Activated T-helper 1 cell treated with anti-CD3 and anti-CD28 coated beads, Interleukin-12 subunit alpha, Interleukin-12 subunit beta, Interleukin-2, Interleukin-4 antibody, amounts not matched to agents 30 ng/mL and 10 ng/mL and 1 ng/mL, durations not matched to agents 14 hours and 24 hours and 36 hours (primary cell): ENCODE measurements around the gene DHRS4. TPM values are rescaled to one million over a fixed set of nuclear protein-coding genes. Genes with fewer than 3 reads are reported as not detected.
"Not testable (repeated sequence)": the region's sequence is repeated elsewhere in the genome, so short reads cannot be mapped to it uniquely, and the experiment has no call there.

Experiments
- DNase-seq: peaks from one replicate; pipeline ENCODE4 v3.0.0; 2021; ENCODE audit warnings: low spot score
- H3K27ac Mint-ChIP-seq: one replicate; pipeline ENCODE4 v1.8.0; 2021; ENCODE audit warnings: mild to moderate bottlenecking, mixed read lengths
- H3K27me3 Mint-ChIP-seq: one replicate; pipeline ENCODE4 v1.8.0; 2022; ENCODE audit warnings: mild to moderate bottlenecking, moderate library complexity, mixed read lengths; ENCODE audit not compliant: insufficient read depth
- H3K36me3 Mint-ChIP-seq: one replicate; pipeline ENCODE4 v1.8.0; 2021; ENCODE audit warnings: low read depth, mixed read lengths
- H3K4me1 Mint-ChIP-seq: one replicate; pipeline ENCODE4 v1.8.0; 2021; ENCODE audit warnings: low read depth, mixed read lengths
- H3K4me3 Mint-ChIP-seq: one replicate; pipeline ENCODE4 v1.8.0; 2021; ENCODE audit warnings: mild to moderate bottlenecking, moderate library complexity, mixed read lengths
- H3K9me3 Mint-ChIP-seq: one replicate; pipeline ENCODE4 v1.8.0; 2021; ENCODE audit warnings: mixed read lengths
- intact Hi-C: fragments of 100-400 bp; cut with micrococcal nuclease; formaldehyde crosslinking; loops from one replicate; pipeline ENCODE4 v1.15.1; 2024
- total RNA-seq: library from RNA; stranded (reverse); gene quantifications from 2 replicates; pipeline ENCODE4 v1.2.3, GENCODE V29; 2022

The DHRS4 gene
- total RNA-seq, 1 donor from 2014 or later, result 18.4 TPM

DNA sequence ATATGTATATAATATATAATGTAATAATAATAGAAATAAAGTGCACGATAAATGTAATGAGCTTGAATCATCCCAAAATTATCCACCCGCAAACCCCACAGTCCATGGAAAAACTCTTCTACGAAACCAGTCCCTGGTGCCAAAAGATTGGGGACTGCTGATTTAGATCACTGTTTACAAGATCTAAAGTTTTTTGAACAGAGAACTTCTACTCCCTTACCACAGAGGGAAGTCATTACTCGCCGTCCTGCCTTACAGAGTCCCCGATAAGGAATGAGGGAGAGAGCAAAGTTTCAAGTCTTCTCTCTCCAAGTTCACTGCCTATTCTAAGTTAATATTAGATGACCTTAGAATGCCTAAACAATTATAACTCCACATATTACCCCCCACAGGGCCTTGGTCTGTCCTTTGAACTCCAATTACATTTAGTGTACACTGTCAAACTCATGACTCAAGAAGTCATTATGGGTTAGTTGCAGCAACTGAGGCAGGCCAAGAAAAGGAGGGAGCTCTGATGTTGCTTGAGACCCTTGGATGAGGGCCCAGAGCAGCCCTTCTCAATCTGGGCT is 21.8 kb upstream of the DHRS4 start:
- Mint-ChIP-seq H3K27ac (no peak overlapping the region), H3K4me1 (no peaks in the 10 kb centered on the region), H3K36me3 (no peaks in the 10 kb centered on the region), H3K9me3 (no peaks in the 10 kb centered on the region), H3K4me3 (no peak overlapping the region), H3K27me3 (peaks cover 6% of the 10 kb centered on the region)
- intact Hi-C loops, result loop anchor here (2.0 kb wide), 1 partner anchor 21 kb away; the partner anchor contains the start of gene DHRS4
- DNase-seq, result no peak

DNA sequence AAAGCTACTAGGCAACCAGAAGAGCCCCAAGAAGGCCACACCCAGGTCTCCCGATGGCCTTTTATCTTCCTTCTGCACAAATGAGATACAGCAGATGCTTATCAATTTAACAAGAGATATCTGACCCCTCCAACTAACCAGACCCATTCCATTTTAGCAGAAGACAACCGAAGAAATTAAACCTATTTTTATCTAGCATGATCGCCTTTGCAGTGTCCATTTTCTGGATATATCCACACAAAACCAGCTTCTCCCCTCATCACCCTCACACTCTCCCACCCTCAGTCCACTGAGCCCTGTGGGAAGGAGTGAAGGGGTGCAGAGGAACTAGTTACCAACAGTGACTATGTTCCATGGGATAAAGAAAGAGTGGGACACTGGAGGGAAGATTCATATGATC is 20.9 kb upstream of the DHRS4 start:
- no peaks in the 10 kb centered on the region for H3K9me3 Mint-ChIP-seq
- intact Hi-C loops, result no loop called here
- H3K27me3 Mint-ChIP-seq, result peaks cover 6% of the 10 kb centered on the region
- DNase-seq, result no peak
- H3K4me3 Mint-ChIP-seq, result no peak overlapping the region
- H3K27ac Mint-ChIP-seq, result no peak overlapping the region
- no peaks in the 10 kb centered on the region for H3K36me3 Mint-ChIP-seq
- no peaks in the 10 kb centered on the region for H3K4me1 Mint-ChIP-seq

DNA sequence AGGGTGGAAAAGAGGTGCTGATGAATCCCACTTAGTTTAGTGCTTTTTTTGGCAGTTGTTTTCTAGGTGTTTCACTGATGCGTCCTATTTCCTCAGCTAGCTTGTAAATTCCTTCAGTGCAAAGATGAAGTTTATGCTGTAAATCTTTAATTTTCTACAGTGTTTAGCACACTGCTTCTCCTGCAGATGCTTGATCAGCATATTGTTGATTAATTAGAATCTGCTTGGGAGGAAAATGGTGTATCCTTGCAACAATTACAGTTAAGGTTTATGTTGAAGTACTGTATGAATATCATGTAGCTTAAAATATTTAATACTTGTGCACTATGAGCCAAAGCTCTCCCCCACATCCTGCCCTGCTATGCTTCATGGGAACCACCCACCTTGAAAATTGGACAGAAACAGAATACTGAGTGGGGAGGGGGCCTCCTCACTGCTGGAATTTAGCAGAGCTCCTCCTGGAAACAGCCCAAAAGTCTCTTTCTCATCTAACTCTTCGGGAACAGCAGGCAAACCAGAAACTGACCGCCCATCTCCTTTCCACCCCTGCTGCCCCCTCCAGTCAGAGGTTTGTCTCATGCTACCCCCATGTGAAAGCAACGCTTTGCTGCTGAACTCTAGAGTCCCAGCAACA is 20.3 kb upstream of the DHRS4 start:
- H3K4me1 Mint-ChIP-seq, result no peaks in the 10 kb centered on the region
- peaks cover 6% of the 10 kb centered on the region for H3K27me3 Mint-ChIP-seq
- no peaks in the 10 kb centered on the region for H3K9me3 Mint-ChIP-seq
- intact Hi-C loops, result no loop called here
- DNase-seq, result no peak
- no peak overlapping the region for H3K4me3 Mint-ChIP-seq
- no peaks in the 10 kb centered on the region for H3K36me3 Mint-ChIP-seq
- no peak overlapping the region for H3K27ac Mint-ChIP-seq

DNA sequence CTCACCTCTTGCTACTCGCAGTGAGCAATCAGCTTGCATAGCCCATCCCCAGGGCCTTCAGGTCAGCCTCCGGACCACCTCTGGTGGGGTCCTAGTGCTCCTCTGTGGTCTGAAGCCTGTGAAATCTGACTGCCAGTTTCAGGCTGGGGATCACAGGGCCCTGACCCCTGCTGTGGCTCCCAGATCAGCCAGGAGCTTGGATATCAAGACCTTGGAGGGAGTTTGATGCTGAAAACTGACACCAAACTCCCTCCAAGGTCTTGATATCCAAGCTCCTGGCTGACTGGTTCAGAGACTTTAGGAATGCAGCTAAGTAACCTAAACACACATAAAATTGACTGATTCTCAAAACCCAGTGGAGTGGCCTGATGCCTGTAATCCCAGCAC is 19.8 kb upstream of the DHRS4 start:
- DNase-seq, result no peak
- intact Hi-C loops, result no loop called here
- Mint-ChIP-seq H3K4me3 (no peak overlapping the region), H3K9me3 (no peaks in the 10 kb centered on the region), H3K4me1 (no peaks in the 10 kb centered on the region), H3K27me3 (peaks cover 6% of the 10 kb centered on the region), H3K36me3 (no peaks in the 10 kb centered on the region), H3K27ac (no peak overlapping the region)

DNA sequence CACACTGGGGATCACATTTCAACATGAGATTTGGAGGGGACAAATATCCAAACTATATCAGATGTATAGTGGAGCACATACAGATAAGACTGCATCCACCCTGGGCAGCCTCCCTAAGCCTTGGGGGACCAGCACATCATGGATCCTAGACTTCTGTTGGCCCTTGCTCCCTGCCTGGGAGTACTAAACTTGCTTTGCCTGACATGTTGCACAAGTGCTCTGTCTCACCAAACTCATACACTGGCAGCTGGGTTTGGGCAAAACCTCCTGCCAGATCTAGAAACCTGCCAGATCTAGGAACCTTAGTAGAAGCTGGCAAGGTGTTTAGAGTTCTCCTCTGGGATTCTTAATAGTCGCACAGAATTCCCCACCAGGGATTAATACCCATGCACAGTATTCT is 18.4 kb upstream of the DHRS4 start:
- Mint-ChIP-seq H3K4me3 (no peak overlapping the region), H3K9me3 (no peaks in the 10 kb centered on the region), H3K4me1 (no peaks in the 10 kb centered on the region), H3K36me3 (no peaks in the 10 kb centered on the region), H3K27me3 (peaks cover 2% of the 10 kb centered on the region), H3K27ac (no peak overlapping the region)
- no peak for DNase-seq
- intact Hi-C loops, result no loop called here

DNA sequence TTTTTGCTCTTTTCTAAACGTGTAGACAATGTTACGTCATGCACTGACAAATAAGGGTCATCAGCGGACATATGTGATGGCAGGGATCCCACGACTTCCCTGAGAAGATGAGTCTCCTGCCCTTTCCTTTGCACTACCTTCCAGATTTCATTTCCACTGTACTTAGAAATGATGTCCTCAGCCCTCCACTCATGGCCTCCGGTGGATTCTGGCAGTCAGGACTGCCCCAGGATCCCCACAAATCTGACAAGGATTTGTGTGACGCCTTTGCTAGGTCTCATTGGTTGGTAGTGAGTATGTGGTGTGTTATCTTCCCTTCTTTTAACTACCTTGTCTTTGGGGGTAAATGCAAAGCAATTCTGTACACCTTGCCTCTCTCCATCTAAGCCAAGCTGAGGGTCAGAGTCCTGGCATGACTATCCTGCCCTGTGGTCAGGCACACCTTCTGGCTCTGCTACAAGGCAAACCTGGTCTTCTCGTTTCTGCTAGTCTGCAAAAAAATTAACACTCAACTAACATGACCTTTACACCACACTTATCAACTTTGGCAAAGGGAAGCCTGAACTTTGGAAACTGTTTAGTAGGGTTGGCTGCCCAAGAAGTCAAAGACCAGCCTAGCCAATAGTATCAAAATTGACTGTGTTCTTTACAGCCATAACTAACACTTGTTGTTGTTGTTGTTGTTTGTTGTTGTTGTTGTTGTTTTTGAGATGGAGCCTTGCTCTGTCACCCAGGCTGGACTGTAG is 17.3 kb upstream of the DHRS4 start:
- intact Hi-C loops, result no loop called here
- no peaks in the 10 kb centered on the region for H3K36me3 Mint-ChIP-seq
- H3K4me3 Mint-ChIP-seq, result no peak overlapping the region
- DNase-seq, result no peak
- H3K4me1 Mint-ChIP-seq, result no peaks in the 10 kb centered on the region
- H3K9me3 Mint-ChIP-seq, result no peaks in the 10 kb centered on the region
- H3K27ac Mint-ChIP-seq, result no peak overlapping the region
- peaks cover 2% of the 10 kb centered on the region for H3K27me3 Mint-ChIP-seq

DNA sequence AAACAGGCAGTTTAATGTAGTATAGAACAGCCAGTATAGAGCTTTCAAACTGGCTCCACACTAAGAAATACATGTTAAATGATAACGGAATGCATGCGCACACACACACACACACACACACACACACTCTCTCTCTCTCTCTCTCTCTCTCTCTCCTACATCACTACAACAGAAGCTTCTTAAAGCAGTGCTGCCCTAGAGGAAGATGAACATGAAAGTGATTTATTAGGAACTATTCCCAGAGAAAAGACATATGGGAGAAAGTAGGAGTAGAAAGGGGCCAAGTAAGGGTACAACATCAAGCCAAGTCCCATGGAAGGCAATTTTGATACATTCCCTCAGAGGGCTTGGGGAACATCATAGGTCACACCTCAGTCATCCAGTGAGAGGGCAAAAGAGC is 16.4 kb upstream of the DHRS4 start:
- intact Hi-C loops, result no loop called here
- Mint-ChIP-seq H3K36me3 (no peaks in the 10 kb centered on the region), H3K27me3 (peaks cover 2% of the 10 kb centered on the region), H3K4me3 (no peak overlapping the region), H3K9me3 (no peaks in the 10 kb centered on the region), H3K27ac (no peak overlapping the region), H3K4me1 (no peaks in the 10 kb centered on the region)
- DNase-seq, result no peak

DNA sequence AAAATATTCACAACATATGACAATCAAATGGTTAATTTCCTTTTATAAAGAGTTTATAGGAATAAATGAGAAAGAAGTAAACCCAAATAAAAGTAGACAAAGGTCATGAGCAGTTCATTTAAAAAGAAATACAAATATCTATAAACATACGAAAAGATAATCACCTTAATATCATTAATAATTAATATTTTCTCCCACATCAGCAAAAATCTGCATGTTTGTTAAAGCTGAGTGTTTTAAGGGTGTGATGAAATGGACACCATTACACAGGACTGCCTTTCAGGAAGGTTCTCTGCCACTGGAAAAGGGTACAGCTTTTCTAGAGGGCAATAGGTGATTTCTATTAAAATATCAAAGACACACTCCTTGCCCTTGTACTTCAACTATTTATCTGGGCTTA is 14.7 kb upstream of the DHRS4 start:
- H3K4me1 Mint-ChIP-seq, result no peaks in the 10 kb centered on the region
- H3K27ac Mint-ChIP-seq, result no peak overlapping the region
- H3K36me3 Mint-ChIP-seq, result no peaks in the 10 kb centered on the region
- no peak overlapping the region for H3K4me3 Mint-ChIP-seq
- no peak for DNase-seq
- intact Hi-C loops, result no loop called here
- peaks cover 2% of the 10 kb centered on the region for H3K27me3 Mint-ChIP-seq
- H3K9me3 Mint-ChIP-seq, result no peaks in the 10 kb centered on the region

DNA sequence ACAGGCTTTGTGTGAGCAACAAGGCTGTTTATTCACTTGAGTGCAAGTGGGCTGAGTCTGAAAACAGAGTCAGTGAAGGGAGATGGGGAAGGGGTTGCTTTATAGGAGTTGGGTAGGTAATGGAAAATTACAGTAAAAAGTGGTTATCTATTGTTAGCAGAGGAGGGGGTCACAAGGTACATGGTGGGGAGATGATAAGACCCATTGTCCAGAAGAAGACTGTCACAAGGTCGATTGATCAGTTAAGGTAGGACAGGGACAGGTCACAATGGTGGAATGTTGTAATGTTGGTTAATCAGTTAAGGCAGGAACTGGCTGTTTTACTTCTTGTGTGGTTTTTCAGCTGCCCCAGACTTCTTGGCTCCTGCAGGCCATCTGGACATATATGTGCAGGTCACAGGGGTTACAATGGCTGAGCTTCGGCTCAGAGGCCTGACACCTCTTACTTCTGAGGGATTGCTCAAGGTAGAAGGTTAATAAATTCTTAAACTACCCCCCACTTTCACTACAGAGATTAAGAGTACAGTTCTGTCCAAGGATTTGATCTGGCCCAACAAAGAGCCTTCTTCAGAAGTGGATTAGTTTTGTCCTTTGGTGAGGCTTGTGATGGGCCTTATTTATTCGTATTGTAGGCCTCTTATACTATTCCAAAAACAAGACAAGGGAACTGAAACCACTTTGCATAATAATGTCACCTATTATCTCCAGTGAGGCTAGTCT is 13.8 kb upstream of the DHRS4 start:
- H3K27ac Mint-ChIP-seq, result no peak overlapping the region
- DNase-seq, result no peak
- H3K27me3 Mint-ChIP-seq, result peaks cover under 1% of the 10 kb centered on the region
- intact Hi-C loops, result no loop called here
- no peaks in the 10 kb centered on the region for H3K36me3 Mint-ChIP-seq
- H3K4me1 Mint-ChIP-seq, result no peaks in the 10 kb centered on the region
- H3K4me3 Mint-ChIP-seq, result no peak overlapping the region
- H3K9me3 Mint-ChIP-seq, result no peaks in the 10 kb centered on the region

DNA sequence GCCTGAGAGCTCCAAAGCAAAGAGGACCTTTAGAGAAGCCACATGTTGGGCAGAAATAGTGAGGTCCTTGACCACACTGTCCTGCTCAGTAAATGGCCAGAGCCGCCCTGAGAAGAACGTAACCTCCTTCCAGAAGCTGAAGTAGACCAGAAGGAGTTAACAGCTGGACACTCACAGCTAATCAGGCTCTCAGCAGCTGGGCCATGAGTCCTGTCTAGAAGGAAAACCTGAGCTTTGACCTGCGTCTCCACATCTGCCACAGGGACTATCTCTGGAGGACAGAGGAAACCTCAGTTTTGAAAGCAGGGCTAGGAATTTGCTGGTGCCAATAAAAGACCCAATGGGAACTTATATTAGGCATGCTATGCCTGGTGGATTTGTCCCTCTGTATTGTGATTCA is 12.3 kb upstream of the DHRS4 start:
- H3K4me1 Mint-ChIP-seq, result no peaks in the 10 kb centered on the region
- H3K27me3 Mint-ChIP-seq, result no peaks in the 10 kb centered on the region
- no peaks in the 10 kb centered on the region for H3K36me3 Mint-ChIP-seq
- no peak overlapping the region for H3K27ac Mint-ChIP-seq
- intact Hi-C loops, result no loop called here
- no peak overlapping the region for H3K4me3 Mint-ChIP-seq
- H3K9me3 Mint-ChIP-seq, result no peaks in the 10 kb centered on the region
- no peak for DNase-seq

DNA sequence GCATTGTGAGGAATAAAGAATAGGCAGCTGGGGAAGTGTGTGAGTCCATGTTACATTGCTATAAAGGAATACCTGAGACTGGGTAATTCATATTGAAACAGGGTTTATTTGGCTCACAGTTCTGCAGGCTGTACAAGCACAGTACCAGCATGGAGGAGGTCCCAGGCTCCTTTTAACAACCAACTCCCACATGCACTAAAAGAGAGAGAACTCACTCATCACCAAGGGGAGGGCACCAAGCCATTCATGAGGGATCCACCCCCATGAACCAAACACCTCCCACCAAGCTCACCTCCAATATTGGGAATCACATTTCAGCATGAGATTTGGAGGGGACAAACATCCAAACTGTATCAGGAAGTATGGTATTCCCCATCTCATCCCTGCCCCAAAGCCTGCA is 11.9 kb upstream of the DHRS4 start:
- Mint-ChIP-seq H3K4me3 (no peak overlapping the region), H3K9me3 (no peaks in the 10 kb centered on the region), H3K27ac (no peak overlapping the region), H3K36me3 (no peaks in the 10 kb centered on the region), H3K27me3 (no peaks in the 10 kb centered on the region), H3K4me1 (no peaks in the 10 kb centered on the region)
- intact Hi-C loops, result no loop called here
- DNase-seq, result no peak

DNA sequence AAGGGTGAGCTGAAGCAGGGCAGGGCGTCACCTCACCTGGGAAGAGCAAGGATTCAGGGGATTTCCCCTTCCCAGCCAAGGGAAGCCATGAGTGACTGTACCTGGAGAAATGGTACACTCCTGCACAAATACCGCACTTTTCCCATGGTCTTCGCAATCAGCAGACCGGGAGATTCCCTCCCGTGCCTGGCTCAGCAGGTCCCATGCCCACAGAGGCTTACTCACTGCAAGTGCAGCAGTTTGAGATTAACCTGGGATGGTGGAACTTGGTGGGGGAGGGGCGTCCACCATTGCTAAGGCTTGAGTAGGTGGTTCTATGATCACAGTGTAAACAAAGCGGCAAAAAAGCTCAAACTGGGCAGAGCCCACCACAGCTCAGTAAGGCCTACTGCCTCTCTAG is 11.0 kb upstream of the DHRS4 start:
- H3K9me3 Mint-ChIP-seq, result no peaks in the 10 kb centered on the region
- DNase-seq, result no peak
- peaks cover 2% of the 10 kb centered on the region for H3K36me3 Mint-ChIP-seq

DNA sequence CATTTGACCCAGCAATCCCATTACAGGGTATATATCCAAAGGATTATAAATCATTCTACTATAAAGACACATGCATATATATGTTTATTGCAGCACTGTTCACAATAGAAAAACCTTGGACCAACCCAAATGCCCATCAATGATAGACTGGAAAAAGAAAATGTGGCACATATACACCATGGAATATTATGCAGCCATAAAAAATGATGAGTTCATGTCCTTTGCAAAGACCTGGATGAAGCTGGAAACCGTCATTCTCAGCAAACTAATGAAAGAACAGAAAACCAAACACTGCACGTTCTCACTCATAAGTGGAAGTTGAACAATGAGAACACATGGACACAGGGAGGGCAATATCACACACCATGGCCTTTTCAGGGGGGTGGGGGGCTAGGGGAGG is 4.5 kb upstream of the DHRS4 start:
- H3K4me3 Mint-ChIP-seq, H3K9me3 Mint-ChIP-seq, H3K36me3 Mint-ChIP-seq, H3K27ac Mint-ChIP-seq, intact Hi-C loops, DNase-seq, H3K27me3 Mint-ChIP-seq: not testable (repeated sequence)
- peaks cover 11% of the 10 kb centered on the region for H3K4me1 Mint-ChIP-seq

More for the DNA sequence above, 11.0 kb upstream of the DHRS4 start:
- intact Hi-C loops, result no loop called here
- no peak overlapping the region for H3K27ac Mint-ChIP-seq
- no peaks in the 10 kb centered on the region for H3K4me1 Mint-ChIP-seq
- H3K4me3 Mint-ChIP-seq, result no peak overlapping the region
- H3K27me3 Mint-ChIP-seq, result no peaks in the 10 kb centered on the region
